ENCODE measurements around the gene CENPN. TPM values are rescaled to one million over a fixed set of nuclear protein-coding genes. Genes with fewer than 3 reads are reported as not detected.

CENPN gene
- total RNA-seq, 1 experiment from 2014 or later, result 76.7 TPM

- H3K4me1 ChIP-seq (ENCODE audit: control insufficient read depth in 1 of 2, insufficient read depth in 2 of 2, low read length in 2 of 2), result peaks cover 16 to 36% of the 10 kb centered on the region in 2 experiments
- H3K9ac ChIP-seq (ENCODE audit: low read length), result no peak overlapping the region
- H3K27ac ChIP-seq (ENCODE audit: low read depth, low read length), result no peak overlapping the region
- H3K9me3 ChIP-seq (ENCODE audit: control insufficient read depth in 1 of 2, insufficient read depth in 1 of 2, low read depth in 1 of 2, low read length in 2 of 2), result no peaks in the 10 kb centered on the region
- peaks cover 0 to 6% of the 10 kb centered on the region in 2 experiments; a peak in 2 of 4 replicates for H3K36me3 ChIP-seq (ENCODE audit: control insufficient read depth in 1 of 2, insufficient read depth in 2 of 2, low read length in 2 of 2)
- DNase-seq (ENCODE audit: low read depth, low spot score) (no peak), ATAC-seq (no peak)
- no TSS peak for BruUV-seq (replicated peaks)
- H3K27me3 ChIP-seq (ENCODE audit: insufficient read depth, low read length), result no peaks in the 10 kb centered on the region
- ChIA-PET CTCF (interaction anchor here (1.0 kb wide), 1 partner anchor 8 kb away, joined by 6 read pairs; no protein-coding TSS in a partner anchor), POLR2A (interaction anchor here (0.6 to 0.7 kb wide), 2 partner anchors 15 to 19 kb away, joined by 3 read pairs; no protein-coding TSS in a partner anchor), RAD21 (ENCODE audit: low non-redundant PET in 1 of 2, low total read pairs in 2 of 2, uncharacterized antibody in 2 of 2, unreplicated experiment in 2 of 2) (no interaction called here)
- no peak overlapping the region for H3K4me3 ChIP-seq (replicated peaks in 1 of 2; ENCODE audit: low read depth in 1 of 2, low read length in 2 of 2)
- peaks cover 100% of the 10 kb centered on the region for H3K79me2 ChIP-seq (ENCODE audit: insufficient read depth, low read length)
- H2AFZ ChIP-seq (ENCODE audit: low read depth, low read length, poor library complexity, severe bottlenecking), result no peak overlapping the region
- TF ChIP-seq TCF7L2 (IDR thresholded peaks at IDR 0.05; ENCODE audit: borderline replicate concordance, extremely low read depth, insufficient read depth, insufficient read length) (no peak), JUND (IDR thresholded peaks at IDR 0.05) (no peak), SIN3A (IDR thresholded peaks at IDR 0.05; ENCODE audit: low read depth) (no peak), ZBTB33 (IDR thresholded peaks at IDR 0.05; ENCODE audit: extremely low read depth, insufficient replicate concordance, low read length) (no peak), CBX3 (IDR thresholded peaks at IDR 0.05; ENCODE audit: low read depth) (no peak), EGR1 (IDR thresholded peaks at IDR 0.05; ENCODE audit: low read depth) (no peak), SP1 (IDR thresholded peaks at IDR 0.05; ENCODE audit: low read depth) (no peak), YY1 (IDR thresholded peaks at IDR 0.05; ENCODE audit: extremely low read depth, insufficient replicate concordance, low read depth, low read length) (no peak), REST (IDR thresholded peaks at IDR 0.05; ENCODE audit: low read depth) (no peak), ZFX (IDR thresholded peaks at IDR 0.05) (no peak)
- peaks cover 4% of the 10 kb centered on the region; the same call in 1 of the 2 replicates for H4K20me1 ChIP-seq (ENCODE audit: insufficient read depth)
- intact Hi-C loops (cut with micrococcal nuclease), result no loop called here
- peak overlapping the region; percentile 9; the same call in 1 of the 2 replicates for H3K4me2 ChIP-seq (ENCODE audit: low read length)
- 0 out of 2 replicates have a peak, but pooled peaks cover 3% of the 10 kb centered on the region for H3K9me2 ChIP-seq (ENCODE audit: insufficient read depth)
Observed at GRCh38 chr16:80997139-80997798, 9.7 kb upstream of the CENPN start.
